DOHH2 (cell line): ENCODE measurements around the gene MGAT4A.

Source experiments
- EZH2phosphoT487 ChIP-seq: fragments of 200-600 bp; sonication (generic); IDR thresholded peaks from 2 replicates; pipeline ENCODE4 v1.6.1; 2017; ENCODE audit warnings: borderline replicate concordance, mild to moderate bottlenecking, antibody characterized with exemption, low read length, moderate library complexity, mixed read lengths
- TF ChIP-seq, protein P1 (sequence below): fragments of 200-600 bp; sonication (generic); IDR thresholded peaks from one replicate; pipeline ENCODE4 v1.5.1; 2014; ENCODE audit warnings: antibody characterized with exemption, mild to moderate bottlenecking, low read depth, low read length; ENCODE audit not compliant: poor library complexity, severe bottlenecking

DNA sequence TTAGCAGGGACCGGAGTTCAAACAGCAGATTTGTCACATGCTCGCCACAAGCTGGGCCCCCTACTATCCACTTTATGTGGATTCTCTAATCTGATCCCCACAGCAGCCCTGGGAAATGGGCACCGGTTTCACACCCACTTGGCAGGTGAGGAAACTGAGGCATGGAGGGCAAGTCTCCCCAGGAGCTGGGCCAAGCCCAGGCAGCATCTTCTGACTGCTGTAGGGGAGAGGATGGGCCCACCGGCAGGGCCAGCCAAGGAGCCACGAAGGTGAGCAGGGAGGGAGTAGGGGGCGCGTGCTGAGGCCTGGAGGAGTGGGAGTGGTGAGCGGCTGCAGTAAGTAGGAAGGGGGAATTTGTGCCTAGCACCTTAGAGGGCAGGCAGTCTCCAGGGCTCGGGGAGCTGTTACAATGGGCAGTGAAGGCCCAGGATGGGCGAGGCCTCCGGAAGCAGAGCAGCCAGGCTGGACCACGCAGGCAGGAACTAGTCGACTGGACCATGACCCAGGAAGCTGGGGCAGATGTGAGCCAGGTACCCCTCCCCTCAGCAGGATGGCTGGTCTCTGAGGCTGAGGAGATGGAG, 159.7 kb downstream of the MGAT4A start:
- TF ChIP-seq EZH2phosphoT487, result no peak
- TF ChIP-seq, protein P1, sequence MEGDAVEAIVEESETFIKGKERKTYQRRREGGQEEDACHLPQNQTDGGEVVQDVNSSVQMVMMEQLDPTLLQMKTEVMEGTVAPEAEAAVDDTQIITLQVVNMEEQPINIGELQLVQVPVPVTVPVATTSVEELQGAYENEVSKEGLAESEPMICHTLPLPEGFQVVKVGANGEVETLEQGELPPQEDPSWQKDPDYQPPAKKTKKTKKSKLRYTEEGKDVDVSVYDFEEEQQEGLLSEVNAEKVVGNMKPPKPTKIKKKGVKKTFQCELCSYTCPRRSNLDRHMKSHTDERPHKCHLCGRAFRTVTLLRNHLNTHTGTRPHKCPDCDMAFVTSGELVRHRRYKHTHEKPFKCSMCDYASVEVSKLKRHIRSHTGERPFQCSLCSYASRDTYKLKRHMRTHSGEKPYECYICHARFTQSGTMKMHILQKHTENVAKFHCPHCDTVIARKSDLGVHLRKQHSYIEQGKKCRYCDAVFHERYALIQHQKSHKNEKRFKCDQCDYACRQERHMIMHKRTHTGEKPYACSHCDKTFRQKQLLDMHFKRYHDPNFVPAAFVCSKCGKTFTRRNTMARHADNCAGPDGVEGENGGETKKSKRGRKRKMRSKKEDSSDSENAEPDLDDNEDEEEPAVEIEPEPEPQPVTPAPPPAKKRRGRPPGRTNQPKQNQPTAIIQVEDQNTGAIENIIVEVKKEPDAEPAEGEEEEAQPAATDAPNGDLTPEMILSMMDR, result no peak
